Cardiac fibroblast (primary cell): ENCODE results near the gene PLA2G15.
A peak's percentile ranks its signal among the peaks of the same experiment; 100 is the strongest.

Experiments
- DNase-seq, 2 donors: peaks; one replicate each; pipeline versions ENCODE4 v3.0.0 to v3.0.0-alpha.2; 2010; ENCODE audit warnings: low read depth in 2 of 2
- H3K4me3 ChIP-seq, 2 donors: replicated peaks in 1 of 2; 1 replicate in 1 of 2; 2 replicates in 1 of 2; pipeline ENCODE4 v1.5.1; 2011; ENCODE audit warnings: low read depth in 2 of 2, low read length in 2 of 2, mild to moderate bottlenecking in 2 of 2, moderate library complexity in 1 of 2
- CTCF ChIP-seq: IDR thresholded peaks from one replicate; pipeline ENCODE4 v1.5.1; 2011; ENCODE audit warnings: low read depth, mild to moderate bottlenecking, low read length, inconsistent platforms

PLA2G15 gene

GRCh38 chr16:68300734-68301459, 55.7 kb downstream of the PLA2G15 start:
- DNase-seq, result no peak
- H3K4me3 ChIP-seq, result no peak overlapping the region
- no peak for TF ChIP-seq CTCF

DNA sequence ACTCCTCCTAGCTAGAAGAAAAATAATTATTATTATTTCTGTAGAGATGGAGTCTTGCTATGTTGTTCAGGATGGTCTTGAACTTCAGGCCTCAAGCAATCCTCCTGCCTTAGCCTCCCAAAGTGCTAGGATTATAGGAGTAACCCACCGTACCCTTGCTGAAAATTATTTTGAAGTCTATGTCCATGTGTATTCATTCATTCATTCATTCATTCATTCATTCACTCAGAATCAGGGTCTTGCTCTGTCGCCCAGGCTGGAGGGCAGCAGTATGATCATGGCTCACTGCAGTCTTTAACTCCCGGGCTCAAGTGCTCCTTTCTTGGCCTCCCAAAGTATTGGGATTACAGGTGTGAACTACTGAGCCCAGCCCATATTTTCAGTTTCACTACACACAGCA, 61.5 kb downstream of the PLA2G15 start:
- TF ChIP-seq CTCF, result no peak
- H3K4me3 ChIP-seq, result no peak overlapping the region

GRCh38 chr16:68309799-68310198, 64.6 kb downstream of the PLA2G15 start:
- no peak for TF ChIP-seq CTCF
- H3K4me3 ChIP-seq, result peak overlapping the region; percentile 98 to 99
- no peak for DNase-seq

More for the DNA sequence above, 61.5 kb downstream of the PLA2G15 start:
- no peak for DNase-seq

DNA sequence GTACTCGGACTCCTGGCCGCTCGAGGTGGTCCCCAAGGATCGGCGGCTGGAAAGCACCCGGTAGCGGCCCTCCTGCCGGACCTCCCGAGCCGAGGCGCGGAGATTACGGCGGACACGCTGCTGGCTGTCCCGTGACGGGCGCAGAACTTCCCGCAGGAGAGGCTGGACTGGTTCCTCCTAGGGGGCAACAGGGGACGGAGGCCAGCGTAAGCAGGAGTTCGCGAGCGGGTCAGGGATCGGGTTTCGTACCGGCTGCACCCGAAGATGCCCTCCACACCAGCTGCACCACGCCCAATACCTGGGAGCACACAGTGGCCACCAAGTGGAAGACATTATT, 65.2 kb downstream of the PLA2G15 start:
- peak in 1 of 2 donors; percentile 30 for DNase-seq

More for the DNA sequence above, 65.2 kb downstream of the PLA2G15 start:
- TF ChIP-seq CTCF, result no peak
- H3K4me3 ChIP-seq, result peak overlapping the region; percentile 98 to 99
